HG03378 (cell line): Measurements from ENCODE around the gene SPAG6.
"Not testable (repeated sequence)": the region's sequence is repeated elsewhere in the genome, so short reads cannot be mapped to it uniquely, and the experiment has no call there.

Experiments
- ATAC-seq: cut with Tn5 transposase; IDR thresholded peaks from one replicate; pipeline ENCODE4 v1.9.1; 2021; ENCODE audit warnings: mild to moderate bottlenecking, moderate library complexity; ENCODE audit not compliant: unreplicated experiment

SPAG6 gene

GRCh38 chr10:22341190-22341925 lies 3.9 kb upstream of the SPAG6 start:
- peak; percentile 10 for ATAC-seq

GRCh38 chr10:22341926-22342196 lies 3.4 kb upstream of the SPAG6 start:
- no peak for ATAC-seq

GRCh38 chr10:22342421-22342820 lies 2.9 kb upstream of the SPAG6 start:
- no peak for ATAC-seq

GRCh38 chr10:22343731-22344130 lies 1.6 kb upstream of the SPAG6 start:
- no peak for ATAC-seq

- ATAC-seq, result no peak
These were observed 1.0 kb upstream of the SPAG6 start for GRCh38 chr10:22344249-22344648.

GRCh38 chr10:22344781-22345300 lies 455 bp upstream of the SPAG6 start:
- ATAC-seq, result no peak

GRCh38 chr10:22346096-22346661 lies 883 bp downstream of the SPAG6 start:
- ATAC-seq, result no peak

GRCh38 chr10:22349755-22350154 lies 4.5 kb downstream of the SPAG6 start:
- ATAC-seq, result no peak

- ATAC-seq, result no peak
These were observed 5.9 kb downstream of the SPAG6 start for GRCh38 chr10:22351131-22351703.

- no peak for ATAC-seq
These were observed 11.1 kb downstream of the SPAG6 start for GRCh38 chr10:22356324-22356873.

GRCh38 chr10:22357770-22358169 lies 12.5 kb downstream of the SPAG6 start:
- not testable (repeated sequence) for ATAC-seq

GRCh38 chr10:22363305-22363704 lies 18.0 kb downstream of the SPAG6 start:
- ATAC-seq, result no peak

- ATAC-seq, result no peak
These were observed 19.3 kb downstream of the SPAG6 start for GRCh38 chr10:22364407-22365140.

- ATAC-seq, result peak; percentile 52
These were observed 19.9 kb downstream of the SPAG6 start for GRCh38 chr10:22365233-22365632.

GRCh38 chr10:22365644-22366434 lies 20.5 kb downstream of the SPAG6 start:
- ATAC-seq, result no peak

- no peak for ATAC-seq
These were observed 21.1 kb downstream of the SPAG6 start for GRCh38 chr10:22366435-22366703.

GRCh38 chr10:22366771-22367170 lies 21.5 kb downstream of the SPAG6 start:
- no peak for ATAC-seq

- ATAC-seq, result no peak
These were observed 22.2 kb downstream of the SPAG6 start for GRCh38 chr10:22367471-22367870.

- ATAC-seq, result no peak
These were observed 23.1 kb downstream of the SPAG6 start for GRCh38 chr10:22368402-22368801.

- no peak for ATAC-seq
These were observed 23.7 kb downstream of the SPAG6 start for GRCh38 chr10:22368981-22369380.
